Testis (tissue), 3 donors: Measurements from ENCODE around the gene FPR1. TPM values are rescaled to one million over a fixed set of nuclear protein-coding genes. Genes with fewer than 3 reads are reported as not detected.

Experiments
- polyA plus RNA-seq: library from polyadenylated mRNA; stranded (reverse); fragments of 350-450 nt; fragmentation: Illumina TruSeq; extraction: RNeasy Lipid Tissue Mini Kit (QIAGEN cat#74804); gene quantifications from one replicate; pipeline ENCODE4 v1.2.3, GENCODE V29; 2014; ENCODE audit warnings: low read depth, low replicate concordance; ENCODE audit not compliant: insufficient read depth
- total RNA-seq, 2 donors: library from RNA; depleted of rRNA; stranded (reverse); fragments of >200 nt; gene quantifications; one replicate each; pipeline ENCODE4 v1.2.3, GENCODE V29; 2016

Gene FPR1
- total and polyA plus RNA-seq, 3 donors from 2014 or later: 1.4 to 3.5 (median 2.1) TPM

Other genes starting within 250 kb of the FPR1 start
- gene SIGLEC6, start 220.2 kb downstream of the FPR1 start, total RNA-seq: 1 to 10 TPM in 1 of 2 donors, under 1 TPM in 1; 0.55 to 1.1 TPM
- 0.29 TPM for gene SIGLEC6, start 220.2 kb downstream of the FPR1 start, polyA plus RNA-seq
- 10 to 100 TPM; 12.1 to 12.3 TPM for gene ZNF175, start 180.6 kb downstream of the FPR1 start, total RNA-seq
- gene ZNF175, start 180.6 kb downstream of the FPR1 start, polyA plus RNA-seq: 11.0 TPM
- gene SIGLEC5, start 121.5 kb downstream of the FPR1 start, total RNA-seq: not detected
- not detected for gene SIGLEC5, start 121.5 kb downstream of the FPR1 start, polyA plus RNA-seq
- gene SIGLEC14, start 105.1 kb downstream of the FPR1 start, total RNA-seq: 1 to 10 TPM; 3.7 to 5.7 TPM
- gene SIGLEC14, start 105.1 kb downstream of the FPR1 start, polyA plus RNA-seq: 1.5 TPM
- 100 to 1,000 TPM in 1 of 2 donors, 10 to 100 TPM in 1; 37.8 to 106 TPM for gene SPACA6, start 58.5 kb downstream of the FPR1 start, total RNA-seq
- gene SPACA6, start 58.5 kb downstream of the FPR1 start, polyA plus RNA-seq: 19.8 TPM
- gene HAS1, start 27.9 kb downstream of the FPR1 start, total RNA-seq: 1 to 10 TPM in 1 of 2 donors, under 1 TPM in 1; 0.99 to 2.1 TPM
- gene HAS1, start 27.9 kb downstream of the FPR1 start, polyA plus RNA-seq: 0.44 TPM
- gene FPR2, start 9.3 kb upstream of the FPR1 start, total RNA-seq: under 1 TPM; 0.19 to 0.31 TPM
- 1.3 TPM for gene FPR2, start 9.3 kb upstream of the FPR1 start, polyA plus RNA-seq
- gene FPR3, start 43.3 kb upstream of the FPR1 start, total RNA-seq: 10 to 100 TPM in 1 of 2 donors, 1 to 10 TPM in 1; 1.6 to 15.6 TPM
- gene FPR3, start 43.3 kb upstream of the FPR1 start, polyA plus RNA-seq: 8.8 TPM
- 10 to 100 TPM; 65.2 to 85.2 TPM for gene ZNF577, start 136.1 kb upstream of the FPR1 start, total RNA-seq
- 43.5 TPM for gene ZNF577, start 136.1 kb upstream of the FPR1 start, polyA plus RNA-seq
- 10 to 100 TPM; 12.2 to 12.4 TPM for gene ZNF649, start 153.1 kb upstream of the FPR1 start, total RNA-seq
- gene ZNF649, start 153.1 kb upstream of the FPR1 start, polyA plus RNA-seq: 8.7 TPM
- gene ZNF613, start 175.6 kb upstream of the FPR1 start, total RNA-seq: 1 to 10 TPM; 9.2 to 9.4 TPM
- gene ZNF613, start 175.6 kb upstream of the FPR1 start, polyA plus RNA-seq: 2.8 TPM
- 10 to 100 TPM; 18.0 to 19.0 TPM for gene ZNF350, start 235.0 kb upstream of the FPR1 start, total RNA-seq
- 7.5 TPM for gene ZNF350, start 235.0 kb upstream of the FPR1 start, polyA plus RNA-seq